IPS-20b (cell line): Measurements from ENCODE around the gene SERINC5.
"Not testable (repeated sequence)": the region's sequence is repeated elsewhere in the genome, so short reads cannot be mapped to it uniquely, and the experiment has no call there.

ENCODE experiments used
- H3K27ac ChIP-seq: one replicate; pipeline ENCODE4 v1.5.1; 2013; ENCODE audit warnings: low read length
- H3K27me3 ChIP-seq: 2 replicates; pipeline ENCODE4 v1.6.1; 2013; ENCODE audit warnings: mild to moderate bottlenecking, low read length, inconsistent platforms; ENCODE audit not compliant: insufficient read depth
- H3K36me3 ChIP-seq: 2 replicates; pipeline ENCODE4 v1.6.1; 2013; ENCODE audit warnings: low read depth, mild to moderate bottlenecking, inconsistent platforms, low read length, moderate library complexity; ENCODE audit not compliant: insufficient read depth
- H3K4me1 ChIP-seq: 2 replicates; pipeline ENCODE4 v1.6.1; 2013; ENCODE audit warnings: mild to moderate bottlenecking, control low read depth, inconsistent platforms, low read length, moderate library complexity; ENCODE audit not compliant: insufficient read depth
- H3K4me3 ChIP-seq: 2 replicates; pipeline ENCODE4 v1.5.1; 2013; ENCODE audit warnings: mild to moderate bottlenecking, low read length, inconsistent platforms
- H3K9ac ChIP-seq: 2 replicates; pipeline ENCODE4 v1.6.1; 2013; ENCODE audit warnings: low read depth, mild to moderate bottlenecking, inconsistent platforms, low read length, moderate library complexity
- H3K9me3 ChIP-seq: 2 replicates; pipeline ENCODE4 v1.6.1; 2013; ENCODE audit warnings: mild to moderate bottlenecking, low read depth, low read length, inconsistent platforms; ENCODE audit not compliant: insufficient read depth

Gene SERINC5

GRCh38 chr5:80159133-80159815 is 96.6 kb downstream of the SERINC5 start:
- Histone ChIP-seq H3K4me3 (peak overlapping the region; percentile 46; the same call in 1 of the 2 replicates), H3K27me3 (no peaks in the 10 kb centered on the region), H3K9me3 (no peaks in the 10 kb centered on the region), H3K9ac (peak overlapping the region; percentile 16; the same call in 1 of the 2 replicates), H3K4me1 (peaks cover 33% of the 10 kb centered on the region), H3K36me3 (peaks cover 47% of the 10 kb centered on the region), H3K27ac (peak overlapping the region; percentile 46)

- peaks cover 41% of the 10 kb centered on the region for H3K36me3 ChIP-seq
- no peaks in the 10 kb centered on the region for H3K27me3 ChIP-seq
- H3K4me1 ChIP-seq = peaks cover 21% of the 10 kb centered on the region
- H3K27ac ChIP-seq = no peak overlapping the region
- no peak overlapping the region for H3K9ac ChIP-seq
- H3K9me3 ChIP-seq = no peaks in the 10 kb centered on the region
- no peak overlapping the region for H3K4me3 ChIP-seq
Observed at GRCh38 chr5:80156156-80156555, 99.7 kb downstream of the SERINC5 start.

- Histone ChIP-seq H3K36me3 (peaks cover 46% of the 10 kb centered on the region), H3K9ac (no peak overlapping the region), H3K4me3 (no peak overlapping the region), H3K27me3 (no peaks in the 10 kb centered on the region), H3K27ac (no peak overlapping the region), H3K4me1 (peaks cover 16% of the 10 kb centered on the region), H3K9me3 (no peaks in the 10 kb centered on the region)
Observed at GRCh38 chr5:80154749-80155148, 101.1 kb downstream of the SERINC5 start.

GRCh38 chr5:80154289-80154688 is 101.6 kb downstream of the SERINC5 start:
- Histone ChIP-seq H3K4me1 (peaks cover 16% of the 10 kb centered on the region), H3K36me3 (peaks cover 51% of the 10 kb centered on the region)
- H3K27ac ChIP-seq, H3K9me3 ChIP-seq, H3K9ac ChIP-seq, H3K27me3 ChIP-seq, H3K4me3 ChIP-seq: not testable (repeated sequence)

- no peak overlapping the region for H3K9ac ChIP-seq
- peaks cover 52% of the 10 kb centered on the region for H3K36me3 ChIP-seq
- peaks cover 16% of the 10 kb centered on the region; the same call in 1 of the 2 replicates for H3K4me1 ChIP-seq
- no peaks in the 10 kb centered on the region for H3K9me3 ChIP-seq
- no peak overlapping the region for H3K27ac ChIP-seq
- no peaks in the 10 kb centered on the region for H3K27me3 ChIP-seq
- no peak overlapping the region for H3K4me3 ChIP-seq
Observed at GRCh38 chr5:80153586-80154126, 102.2 kb downstream of the SERINC5 start.

GRCh38 chr5:80152778-80153177 is 103.1 kb downstream of the SERINC5 start:
- H3K4me1 ChIP-seq = peaks cover 16% of the 10 kb centered on the region; the same call in 1 of the 2 replicates
- H3K9ac ChIP-seq = no peak overlapping the region
- H3K27me3 ChIP-seq = no peaks in the 10 kb centered on the region
- H3K4me3 ChIP-seq = no peak overlapping the region
- H3K36me3 ChIP-seq = peaks cover 45% of the 10 kb centered on the region
- no peaks in the 10 kb centered on the region for H3K9me3 ChIP-seq
- no peak overlapping the region for H3K27ac ChIP-seq

- no peak overlapping the region for H3K4me3 ChIP-seq
- H3K4me1 ChIP-seq = peaks cover 16% of the 10 kb centered on the region; the same call in 1 of the 2 replicates
- no peaks in the 10 kb centered on the region for H3K27me3 ChIP-seq
- no peak overlapping the region for H3K27ac ChIP-seq
- no peaks in the 10 kb centered on the region for H3K9me3 ChIP-seq
- H3K9ac ChIP-seq = no peak overlapping the region
- peaks cover 46% of the 10 kb centered on the region for H3K36me3 ChIP-seq
Observed at GRCh38 chr5:80151890-80152289, 104.0 kb downstream of the SERINC5 start.

GRCh38 chr5:80150731-80151130 is 105.1 kb downstream of the SERINC5 start:
- no peaks in the 10 kb centered on the region for H3K9me3 ChIP-seq
- H3K4me1 ChIP-seq = peaks cover 11% of the 10 kb centered on the region; the same call in 1 of the 2 replicates
- no peaks in the 10 kb centered on the region for H3K27me3 ChIP-seq
- peaks cover 49% of the 10 kb centered on the region for H3K36me3 ChIP-seq
- no peak overlapping the region for H3K4me3 ChIP-seq
- no peak overlapping the region for H3K9ac ChIP-seq
- no peak overlapping the region for H3K27ac ChIP-seq

- H3K36me3 ChIP-seq = peaks cover 57% of the 10 kb centered on the region
- no peaks in the 10 kb centered on the region for H3K9me3 ChIP-seq
- H3K9ac ChIP-seq = no peak overlapping the region
- H3K4me1 ChIP-seq = peaks cover 11% of the 10 kb centered on the region; the same call in 1 of the 2 replicates
- H3K27me3 ChIP-seq = no peaks in the 10 kb centered on the region
- H3K27ac ChIP-seq = no peak overlapping the region
- H3K4me3 ChIP-seq = no peak overlapping the region
Observed at GRCh38 chr5:80149161-80149609, 106.7 kb downstream of the SERINC5 start.

GRCh38 chr5:80147119-80147815 is 108.6 kb downstream of the SERINC5 start:
- Histone ChIP-seq H3K9me3 (no peaks in the 10 kb centered on the region), H3K36me3 (peaks cover 75% of the 10 kb centered on the region), H3K4me1 (peaks cover 22% of the 10 kb centered on the region), H3K27ac (no peak overlapping the region), H3K9ac (no peak overlapping the region), H3K27me3 (no peaks in the 10 kb centered on the region), H3K4me3 (no peak overlapping the region)

GRCh38 chr5:80146046-80146445 is 109.8 kb downstream of the SERINC5 start:
- peaks cover 34% of the 10 kb centered on the region for H3K4me1 ChIP-seq

More at GRCh38 chr5:80146046-80146445, 109.8 kb downstream of the SERINC5 start:
- Histone ChIP-seq H3K36me3 (peaks cover 63% of the 10 kb centered on the region), H3K27ac (no peak overlapping the region), H3K4me3 (no peak overlapping the region), H3K9ac (no peak overlapping the region), H3K27me3 (no peaks in the 10 kb centered on the region), H3K9me3 (no peaks in the 10 kb centered on the region)
